Stimulated activated CD8-positive, alpha-beta memory T cell treated with anti-CD3 and anti-CD28 coated beads, Interleukin-4, amount 100 ng/mL, for 1 hour (primary cell): Measurements from ENCODE around the gene KRTAP10-8.
"Not testable (repeated sequence)": the region's sequence is repeated elsewhere in the genome, so short reads cannot be mapped to it uniquely, and the experiment has no call there.

Experiments used
- DNase-seq, 2 donors: peaks; one replicate each; pipeline ENCODE4 v3.0.0-alpha.2; 2020; ENCODE audit warnings: low read depth in 2 of 2, low spot score in 1 of 2

Gene KRTAP10-8

DNA sequence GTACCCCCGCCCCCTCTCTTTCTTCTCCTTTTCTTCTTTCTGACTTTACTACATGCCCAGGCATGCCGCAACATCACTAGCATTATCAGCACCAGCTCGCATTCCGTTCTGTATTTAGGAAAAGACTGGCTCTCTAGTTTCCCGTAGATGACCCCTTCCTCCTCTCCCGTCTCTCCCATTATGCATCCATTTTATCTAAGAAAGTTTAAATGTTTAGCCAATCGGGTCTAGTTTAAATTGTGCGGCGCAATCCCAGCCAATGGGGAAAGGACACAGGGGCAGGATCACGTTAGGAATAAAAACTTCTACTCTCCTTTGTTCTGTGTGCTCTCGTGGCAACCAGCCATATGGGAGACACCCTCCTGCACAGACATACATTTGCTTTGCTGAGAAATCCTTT is 13.8 kb upstream of the KRTAP10-8 start:
- DNase-seq: no peak

DNA sequence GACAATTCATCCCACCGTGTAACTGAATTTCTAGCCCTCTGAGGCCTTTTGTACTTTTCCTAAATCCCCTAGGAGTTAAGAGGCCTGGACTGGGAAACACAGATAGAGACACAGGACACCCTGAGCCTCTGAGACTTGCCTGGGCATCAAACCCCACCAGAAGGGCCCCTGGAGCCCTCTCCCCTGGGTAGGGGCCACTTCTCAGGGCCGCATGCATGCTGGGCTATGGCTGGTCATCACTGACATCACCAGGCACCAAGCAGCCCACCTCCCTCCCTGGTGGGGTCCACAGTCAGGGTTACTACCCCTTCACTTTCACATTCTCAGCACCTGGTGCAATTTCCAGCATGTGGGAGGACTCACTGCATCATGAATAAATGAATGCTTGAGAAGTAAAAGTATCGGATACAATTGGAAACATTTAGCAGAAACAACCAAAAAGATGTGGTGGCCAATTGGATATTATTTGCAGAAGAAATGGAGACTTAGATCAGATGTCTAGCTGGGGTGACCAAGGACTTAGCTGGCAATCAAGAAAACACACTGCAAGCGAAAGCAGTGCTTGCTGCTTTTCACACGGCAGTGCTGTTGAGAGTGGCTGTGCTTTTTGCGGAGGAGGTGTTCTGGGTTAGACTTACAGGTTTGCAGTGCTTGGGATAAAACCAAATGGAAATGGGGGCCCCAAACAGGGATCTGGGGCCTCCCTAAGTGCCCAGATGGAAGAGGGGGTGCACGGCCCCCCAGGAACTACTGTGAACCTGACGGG is 12.4 kb upstream of the KRTAP10-8 start:
- no peak for DNase-seq

DNA sequence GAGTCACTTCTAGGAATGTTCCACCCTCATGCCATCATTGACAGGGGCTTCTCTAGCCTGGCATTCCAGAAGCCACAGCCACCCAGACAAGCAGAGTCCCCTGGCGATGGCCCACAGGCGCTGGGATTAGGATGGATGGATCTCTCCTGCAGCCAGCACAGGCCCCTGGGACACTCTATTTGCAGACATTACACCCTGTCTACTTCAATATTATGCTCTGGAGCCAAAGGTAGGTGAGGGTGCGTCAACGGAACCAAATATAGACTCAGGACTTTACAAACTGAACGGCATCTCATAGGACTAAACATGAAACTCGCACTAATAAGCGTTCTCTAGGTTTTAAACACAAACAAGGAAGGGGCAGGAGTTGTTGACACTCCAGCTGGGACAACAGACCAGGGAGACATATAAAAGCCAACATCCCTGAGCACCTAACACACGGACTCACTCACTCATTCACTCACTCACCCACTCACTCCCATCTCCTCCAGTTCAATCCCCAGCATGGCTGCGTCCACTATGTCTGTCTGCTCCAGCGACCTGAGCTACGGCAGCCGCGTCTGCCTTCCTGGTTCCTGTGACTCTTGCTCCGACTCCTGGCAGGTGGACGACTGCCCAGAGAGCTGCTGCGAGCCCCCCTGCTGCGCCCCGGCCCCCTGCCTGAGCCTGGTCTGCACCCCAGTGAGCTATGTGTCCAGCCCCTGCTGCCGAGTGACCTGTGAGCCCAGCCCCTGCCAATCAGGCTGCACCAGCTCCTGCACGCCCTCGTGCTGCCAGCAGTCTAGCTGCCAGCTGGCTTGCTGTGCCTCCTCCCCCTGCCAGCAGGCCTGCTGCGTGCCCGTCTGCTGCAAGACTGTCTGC is 11.5 kb upstream of the KRTAP10-8 start, which contains the start of gene KRTAP10-7:
Gene KRTAP10-7 (plus strand): TSS at position 480 of the 861 bp plus-strand sequence. CDS start 25 bp downstream, at position 505.
- DNase-seq: not testable (repeated sequence)

DNA sequence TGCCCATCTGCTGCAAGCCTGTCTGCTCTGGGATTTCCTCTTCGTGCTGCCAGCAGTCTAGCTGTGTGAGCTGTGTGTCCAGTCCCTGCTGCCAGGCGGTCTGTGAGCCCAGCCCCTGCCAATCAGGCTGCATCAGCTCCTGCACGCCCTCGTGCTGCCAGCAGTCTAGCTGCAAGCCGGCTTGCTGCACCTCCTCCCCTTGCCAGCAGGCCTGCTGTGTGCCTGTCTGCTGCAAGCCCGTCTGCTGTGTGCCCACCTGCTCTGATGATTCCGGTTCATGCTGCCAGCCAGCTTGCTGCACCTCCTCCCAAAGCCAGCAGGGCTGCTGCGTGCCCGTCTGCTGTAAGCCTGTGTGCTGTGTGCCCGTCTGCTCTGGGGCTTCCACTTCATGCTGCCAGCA is 10.8 kb upstream of the KRTAP10-8 start:
- DNase-seq: not testable (repeated sequence)

DNA sequence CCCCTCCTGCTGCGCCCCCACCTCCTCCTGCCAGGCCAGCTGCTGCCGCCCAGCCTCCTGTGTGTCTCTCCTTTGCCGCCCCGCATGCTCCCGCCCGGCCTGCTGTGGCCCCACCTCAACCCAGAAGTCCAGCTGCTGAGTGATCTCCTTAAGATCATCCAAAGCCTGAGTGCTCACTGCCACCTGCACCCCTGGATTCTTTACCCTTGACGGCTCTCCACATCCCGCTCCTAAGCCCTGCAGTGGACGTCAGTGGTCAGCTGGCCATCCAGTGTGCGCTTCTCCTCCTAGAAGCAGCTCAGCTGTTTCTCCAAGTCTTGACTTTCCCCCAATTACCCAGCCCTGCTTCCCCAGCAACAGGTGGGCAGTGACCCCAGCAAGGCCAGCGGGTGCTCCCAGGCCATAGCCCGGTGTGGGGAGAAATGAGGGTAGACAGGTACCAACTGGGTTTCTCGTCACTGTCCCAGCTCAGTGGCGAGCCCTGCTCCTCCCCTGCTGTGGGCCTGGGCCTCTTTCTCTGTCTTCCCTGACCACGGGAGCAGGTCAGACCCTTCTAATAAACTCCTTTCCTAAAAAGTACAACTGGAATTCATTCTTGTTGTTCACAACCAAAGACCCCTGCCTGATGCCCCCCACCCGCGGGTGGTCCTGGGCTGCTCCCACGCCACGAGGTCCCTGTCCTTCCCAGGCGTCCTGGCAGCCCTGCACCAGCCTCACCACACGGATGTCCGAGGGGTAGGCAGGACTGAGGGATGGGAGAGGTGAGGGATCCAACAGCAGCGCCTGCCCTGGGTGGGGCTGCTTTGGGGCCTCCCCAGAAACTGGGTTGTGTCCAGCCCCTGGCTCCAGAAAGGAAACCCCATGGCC is 10.1 kb upstream of the KRTAP10-8 start:
- no peak for DNase-seq

DNA sequence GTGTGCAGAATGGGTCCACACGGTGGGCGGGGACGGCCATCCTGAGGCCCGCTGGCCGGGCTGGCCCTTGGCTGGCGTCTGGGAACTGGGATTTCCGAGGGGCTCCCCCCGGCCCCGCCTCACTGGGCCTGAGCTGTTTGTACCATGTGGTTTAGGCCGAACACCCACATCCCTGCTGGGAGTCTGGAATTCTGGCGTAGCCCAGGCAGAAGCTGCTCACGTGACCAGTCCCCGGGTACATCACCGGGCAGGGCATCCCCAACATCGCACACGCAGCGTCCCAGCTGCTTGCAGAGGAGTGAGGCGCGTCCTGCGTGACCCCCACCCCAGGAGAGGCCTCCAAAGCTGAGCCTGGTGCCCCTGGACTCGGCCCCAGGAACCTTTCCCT is 9.4 kb upstream of the KRTAP10-8 start:
- no peak for DNase-seq

DNA sequence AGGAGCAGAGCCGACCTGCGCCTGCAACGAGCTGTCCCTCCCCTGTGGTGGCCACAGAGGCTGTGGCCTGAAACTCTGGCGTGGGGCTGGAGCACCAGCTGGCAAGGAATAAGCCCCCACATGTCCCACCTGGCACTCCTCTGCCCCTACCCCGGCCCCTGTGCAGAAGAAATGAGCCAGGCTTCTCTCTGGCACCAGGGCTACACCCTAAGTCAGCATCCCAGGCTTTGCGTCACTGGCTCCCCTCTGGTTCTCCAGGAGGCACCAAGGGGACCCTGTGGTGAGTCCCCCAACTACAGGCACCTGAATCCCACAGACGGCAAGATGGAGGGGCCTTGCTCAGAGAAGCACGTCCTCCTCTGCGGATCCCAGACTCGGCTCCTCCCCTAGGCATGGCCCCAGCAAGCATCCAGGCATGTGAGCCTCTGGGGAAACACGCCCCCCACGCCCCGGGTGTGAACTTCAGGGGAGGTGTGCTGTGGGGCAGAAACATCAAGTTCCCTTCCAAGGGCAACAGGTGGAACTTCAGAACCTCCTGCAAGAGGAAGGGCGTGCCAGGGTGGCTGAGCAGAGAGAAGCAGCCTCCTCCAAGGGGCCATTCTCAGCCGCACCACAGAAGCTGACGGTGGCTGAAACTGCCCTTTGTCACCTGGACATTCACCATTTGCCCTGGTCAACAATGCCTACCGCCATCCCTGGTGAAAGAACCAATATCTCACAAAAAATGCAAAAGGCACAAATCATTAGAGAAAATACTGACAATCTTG is 8.6 kb upstream of the KRTAP10-8 start:
- DNase-seq: no peak

DNA sequence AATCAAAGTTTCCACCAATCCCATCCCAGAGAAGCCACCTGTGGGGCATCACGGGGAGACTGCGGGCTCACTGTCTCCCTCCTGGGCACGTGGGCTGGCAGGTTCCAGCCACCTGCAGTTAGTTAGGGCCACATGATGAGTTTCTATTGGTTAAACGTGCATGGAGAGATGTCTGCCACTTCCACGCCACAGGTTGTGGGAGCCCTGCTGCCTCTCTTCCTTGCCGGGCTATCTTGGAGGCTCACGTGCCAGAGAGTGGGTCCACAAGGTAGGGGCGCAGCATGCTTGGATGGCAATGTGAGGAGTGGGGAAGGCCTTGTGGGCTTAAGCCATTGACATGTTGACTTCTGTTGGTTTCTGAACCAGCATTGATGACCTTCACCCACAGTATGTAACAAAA is 8.0 kb upstream of the KRTAP10-8 start:
- no peak for DNase-seq

DNA sequence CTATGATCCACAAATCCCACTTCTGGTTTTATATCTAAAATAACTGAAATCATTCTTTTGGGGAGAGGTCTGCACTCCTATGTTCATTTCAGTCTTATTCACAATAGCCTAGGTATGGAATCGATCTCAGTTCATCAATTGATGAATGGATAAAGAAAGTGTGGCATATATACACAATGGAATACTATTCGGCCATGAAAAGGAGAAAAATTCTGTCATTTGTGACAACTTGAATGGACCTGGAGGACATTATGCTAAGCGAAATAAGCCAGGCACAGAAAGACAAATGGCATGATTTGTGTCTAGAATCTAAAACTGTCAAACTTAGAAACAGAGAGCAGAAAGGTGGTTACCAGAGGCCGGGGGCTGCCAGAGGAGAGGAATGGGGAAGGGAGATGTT is 5.4 kb upstream of the KRTAP10-8 start:
- no peak for DNase-seq

DNA sequence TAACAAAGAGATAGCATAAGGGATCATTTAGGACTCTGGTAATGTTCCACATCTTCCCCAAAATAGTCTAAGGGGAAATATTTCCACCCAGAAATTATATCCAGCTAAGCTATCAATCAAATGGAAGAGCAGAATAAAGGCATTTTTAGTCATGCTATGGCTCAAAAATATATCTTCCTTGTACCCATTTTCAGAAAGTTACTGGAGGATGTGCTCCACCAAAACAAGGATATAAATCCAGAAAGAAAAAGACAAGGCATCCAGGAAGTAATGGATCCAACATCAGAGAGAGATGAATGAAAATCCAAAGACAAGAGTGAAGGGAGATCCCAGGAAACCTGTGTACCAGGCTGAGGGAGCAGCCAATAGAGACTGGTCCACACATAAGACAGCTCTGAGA is 2.7 kb upstream of the KRTAP10-8 start:
- DNase-seq: no peak

DNA sequence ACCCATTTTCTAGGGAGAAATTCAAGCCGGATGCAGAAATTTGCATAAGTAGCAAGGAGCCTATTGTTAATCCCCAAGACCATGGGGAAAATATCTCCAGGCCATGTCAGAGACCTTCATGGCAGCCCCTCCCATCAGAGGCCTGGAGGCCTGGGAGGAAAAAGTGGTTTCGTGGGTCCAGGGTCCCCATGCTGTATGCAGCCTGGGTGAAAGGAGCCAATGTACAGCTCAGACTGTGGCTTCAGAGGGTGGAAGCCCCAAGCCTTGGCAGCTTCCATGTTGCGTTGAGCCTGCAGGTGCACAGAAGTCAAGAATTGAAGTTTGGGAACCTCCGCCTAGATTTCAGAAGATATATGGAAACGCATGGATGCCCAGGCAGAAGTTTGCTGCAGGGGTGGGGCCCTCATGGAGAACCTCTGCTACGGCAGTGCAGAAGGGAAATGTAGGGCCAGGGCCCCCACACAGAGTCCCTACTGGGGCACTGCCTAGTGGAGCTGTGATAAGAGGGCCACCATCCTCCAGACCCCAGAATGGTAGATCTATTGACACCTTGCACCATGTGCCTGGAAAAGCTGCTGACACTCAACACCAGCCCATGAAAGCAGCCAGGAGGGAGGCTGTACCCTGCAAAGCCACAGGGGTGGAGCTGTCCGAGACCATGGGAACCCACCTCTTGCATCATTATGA is 1.6 kb upstream of the KRTAP10-8 start:
- DNase-seq: not testable (repeated sequence)

DNA sequence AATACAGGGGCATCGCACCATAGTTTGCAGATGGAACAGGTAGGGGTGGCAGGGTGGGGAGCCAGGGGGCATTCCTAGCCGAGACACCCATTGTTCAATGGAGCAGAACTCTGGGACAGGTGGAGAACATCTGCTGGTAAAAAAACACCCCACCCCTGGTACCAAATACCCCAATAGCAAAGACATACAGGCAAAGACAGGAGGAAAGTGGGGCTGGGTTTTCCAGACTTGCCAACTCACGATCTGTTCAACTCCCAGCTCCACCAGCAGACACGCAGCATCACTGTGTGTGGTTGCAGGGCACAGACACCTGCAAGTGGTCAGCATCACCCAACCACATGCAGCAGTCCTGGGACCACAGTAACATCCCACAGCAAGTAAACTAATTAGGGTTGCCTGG is 328 bp upstream of the KRTAP10-8 start:
- DNase-seq: no peak

DNA sequence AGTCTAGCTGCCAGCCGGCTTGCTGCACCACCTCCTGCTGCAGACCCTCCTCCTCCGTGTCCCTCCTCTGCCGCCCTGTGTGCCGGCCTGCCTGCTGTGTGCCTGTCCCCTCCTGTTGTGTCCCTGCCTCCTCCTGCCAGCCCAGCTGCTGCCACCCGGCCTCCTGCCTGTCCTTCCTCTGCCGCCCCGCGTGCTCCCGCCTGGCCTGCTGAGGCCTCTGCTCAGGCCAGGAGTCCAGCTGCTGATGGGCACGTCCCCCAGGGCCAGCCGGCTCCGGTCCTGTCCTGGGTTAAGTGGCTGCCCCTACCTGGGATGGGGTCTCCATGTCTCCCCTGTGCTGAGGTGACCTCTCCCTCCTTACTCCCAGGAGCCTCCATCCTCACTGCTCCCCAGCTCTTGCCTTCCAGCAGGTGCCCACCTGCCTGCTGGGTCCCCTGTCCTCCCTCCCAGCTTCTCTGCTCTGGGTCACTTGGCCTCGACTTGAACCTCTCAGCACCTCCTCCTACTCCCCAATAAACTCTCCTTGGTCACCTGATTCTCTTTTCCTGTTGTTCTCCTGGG is 870 bp downstream of the KRTAP10-8 start:
- no peak for DNase-seq

DNA sequence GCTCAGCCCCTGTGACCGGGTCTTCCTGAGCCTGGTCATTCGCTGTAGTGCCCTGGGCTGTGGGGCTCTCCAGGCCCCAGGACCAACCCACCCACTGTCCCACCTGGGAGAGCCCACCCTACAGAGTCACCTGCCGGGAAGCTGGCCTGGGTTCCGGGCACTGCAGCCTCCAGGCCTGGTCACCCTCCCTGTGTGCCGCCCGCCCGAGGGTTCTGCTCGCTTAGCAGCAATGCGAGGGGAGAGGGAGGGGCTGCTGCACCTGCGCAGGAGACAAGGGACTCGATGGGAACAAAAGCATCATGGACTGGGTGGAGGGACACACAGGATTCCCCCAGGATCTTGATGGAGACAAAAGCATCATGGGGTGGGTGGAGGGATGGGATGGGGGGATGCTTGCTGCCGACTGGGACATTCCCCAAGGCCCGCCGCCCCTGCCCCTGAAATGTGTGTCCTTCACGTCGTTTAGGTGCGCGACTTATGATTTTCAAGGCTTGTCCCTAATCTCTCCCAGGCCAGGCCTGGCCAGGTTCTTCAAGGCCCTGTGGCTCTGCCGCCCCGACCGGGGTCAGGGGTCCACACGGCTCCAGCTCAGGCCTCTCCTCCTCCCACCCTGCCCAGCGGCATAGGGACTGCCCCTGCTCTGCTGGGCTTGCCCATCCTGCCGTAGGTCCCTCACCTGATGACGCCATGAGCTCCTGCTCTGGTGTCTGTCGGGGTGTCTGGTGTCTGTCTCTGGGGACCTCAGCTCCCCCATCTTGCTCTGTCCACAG is 1.7 kb downstream of the KRTAP10-8 start:
- no peak for DNase-seq

DNA sequence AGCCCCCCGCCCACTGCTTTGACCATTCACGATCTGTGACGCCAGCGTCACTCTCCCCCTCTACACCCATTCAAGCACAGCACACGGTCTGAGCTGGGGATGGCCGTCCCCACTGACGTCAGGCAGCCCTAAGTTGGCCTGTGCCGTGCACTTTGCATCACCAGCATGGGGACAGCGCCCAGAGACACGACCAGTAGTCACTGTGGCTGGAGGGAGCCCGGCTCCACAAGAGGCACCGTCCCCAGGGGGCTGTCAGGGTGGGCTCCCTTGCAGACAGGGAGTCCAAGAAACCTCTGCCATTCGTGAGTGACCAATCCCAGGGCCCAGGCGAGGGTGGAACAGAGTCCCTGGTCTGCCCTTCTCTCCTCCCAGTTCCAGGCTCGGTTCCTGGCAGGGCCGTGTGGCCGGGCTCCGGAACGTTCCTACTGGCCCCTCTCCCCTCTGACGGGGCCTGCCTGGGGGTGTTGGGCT is 2.3 kb downstream of the KRTAP10-8 start:
- no peak for DNase-seq

DNA sequence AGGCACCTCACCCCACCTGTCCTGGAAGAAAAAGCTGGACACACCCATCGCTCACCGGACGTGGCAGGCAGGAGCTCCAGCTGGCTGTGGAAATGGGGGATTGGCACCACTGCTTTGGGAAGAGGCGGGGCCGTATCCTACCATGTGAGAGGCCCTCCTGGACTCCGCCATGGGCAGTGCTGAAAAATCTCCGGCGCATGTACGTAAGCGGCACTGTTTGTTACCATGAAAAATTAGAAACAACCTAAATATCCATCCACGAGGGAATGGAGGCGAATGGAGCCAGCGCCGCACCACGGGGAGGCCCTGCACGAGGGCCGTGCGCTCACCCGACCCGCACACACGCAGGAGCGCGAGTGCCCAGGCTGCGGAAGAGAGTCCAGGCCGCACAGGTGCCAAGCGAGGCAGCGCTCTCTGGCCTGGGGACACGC is 3.1 kb downstream of the KRTAP10-8 start:
- DNase-seq: no peak

DNA sequence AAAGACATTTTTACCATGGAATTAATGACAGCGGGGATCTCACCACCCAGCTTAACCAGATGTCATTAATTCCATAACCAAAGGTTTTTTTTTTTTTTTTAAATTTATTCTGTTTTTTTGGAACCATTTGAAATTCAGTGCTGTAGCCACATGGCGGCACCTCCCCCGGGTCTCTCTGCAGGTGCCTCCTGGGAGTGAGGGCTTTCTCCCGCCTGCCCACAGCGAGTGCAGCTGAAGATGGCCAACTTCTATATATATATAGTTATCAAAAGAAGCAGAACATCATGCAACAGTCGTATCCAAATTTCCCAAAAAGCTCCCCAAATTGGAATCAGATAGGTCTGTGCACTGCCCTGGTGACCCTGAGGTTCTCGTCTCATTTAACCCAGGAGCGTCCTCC is 3.6 kb downstream of the KRTAP10-8 start:
- DNase-seq: no peak

DNA sequence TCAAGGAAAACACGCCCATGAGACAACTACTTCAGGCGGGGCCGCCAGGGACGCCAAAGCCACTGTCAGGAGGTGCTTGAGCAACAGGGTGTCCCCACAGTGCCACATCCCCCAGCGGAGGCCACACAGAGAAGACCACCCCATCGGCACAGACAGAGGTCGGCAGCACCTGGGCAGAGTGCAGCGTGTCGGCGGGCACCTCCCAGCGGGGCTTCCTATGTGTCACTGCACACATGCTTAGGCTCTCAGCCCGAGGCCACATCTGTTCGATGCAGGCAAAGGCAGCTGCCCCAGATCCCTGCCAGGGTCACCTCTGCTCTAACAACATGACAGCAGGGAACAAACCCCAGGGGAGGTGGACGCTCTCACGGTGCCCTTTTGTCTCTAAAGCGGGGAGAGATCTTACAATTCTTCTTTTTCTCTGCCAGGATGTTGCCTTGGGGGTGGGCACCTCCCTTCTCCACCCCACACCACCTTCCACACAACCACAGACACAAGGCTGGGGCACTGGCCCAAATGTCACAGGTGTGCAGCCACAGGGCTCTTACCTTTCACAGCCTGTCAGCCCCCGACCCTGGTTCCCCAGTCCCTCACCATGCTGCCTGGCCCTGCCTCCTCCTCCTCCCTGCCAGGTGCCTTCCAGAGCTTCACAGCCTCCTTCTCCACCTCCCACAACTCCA is 4.2 kb downstream of the KRTAP10-8 start:
- DNase-seq: no peak
